HepG2 (cell line): ENCODE results near the gene ADGRG1. TPM values are rescaled to one million over a fixed set of nuclear protein-coding genes. Genes with fewer than 3 reads are reported as not detected.

Experiments
- ATAC-seq: fragments of 200-7000 bp; cut with Tn5 transposase; 3 replicates; pipeline ENCODE4 v1.9.1; 2020; ENCODE audit warnings: mild to moderate bottlenecking, moderate library complexity
- BruUV-seq: library from RNA; stranded (reverse); fragments of 400-500 nt; replicated peaks from 2 replicates; lab custom pipeline; 2021; lab: Mats Ljungman, UMichigan
- CTCF ChIA-PET: fragments of 300-600 bp; formaldehyde crosslinking; extraction: SDS; loops from one replicate; lab custom pipeline; 2021; ENCODE audit warnings: low total read pairs, inconsistent platforms, low intra/inter-chr PET ratio; lab: Yijun Ruan, JAX
- POLR2A ChIA-PET: fragments of 350-600 bp; sonication (Branson Sonifier 250); formaldehyde crosslinking; loops from one replicate; lab custom pipeline; 2020; ENCODE audit warnings: antibody characterized with exemption, inconsistent platforms; lab: Yijun Ruan, JAX
- DNase-seq: peaks from one replicate; pipeline ENCODE4 v3.0.0-alpha.2; 2015; ENCODE audit warnings: low spot score
- FAIRE-seq: peaks from 3 replicates; lab custom pipeline; 2011; peaks lifted over from hg19 to GRCh38; lab: Jason Lieb, UNC
- H2AFZ ChIP-seq: one replicate; pipeline ENCODE4 v1.6.1; 2011; ENCODE audit warnings: low read length, inconsistent platforms
- H3K27ac ChIP-seq: fragments of 300-600 bp; 3 replicates; pipeline ENCODE4 v1.8.0; 2011; ENCODE audit warnings: mixed run types, mild to moderate bottlenecking, mixed read lengths, low read length, inconsistent platforms; ENCODE audit not compliant: insufficient read depth; ENCODE audit errors: extremely low read length
- H3K27me3 ChIP-seq, 2 experiments: fragments of 200-600 bp in 1 of 2; 2 replicates in 1 of 2; 3 replicates in 1 of 2; pipeline versions ENCODE4 v1.6.0 to v1.8.0; 2011; ENCODE audit warnings: low read length in 2 of 2, mild to moderate bottlenecking in 2 of 2, moderate library complexity in 2 of 2, inconsistent platforms in 1 of 2; ENCODE audit not compliant: insufficient read depth in 2 of 2, control insufficient read depth in 1 of 2
- H3K36me3 ChIP-seq, 2 experiments: fragments of 200-600 bp in 1 of 2; replicated peaks in 1 of 2; 2 replicates in 1 of 2; 3 replicates in 1 of 2; pipeline versions ENCODE4 v1.5.1 to v1.8.0; 2011; ENCODE audit warnings: low read length in 2 of 2, inconsistent platforms in 1 of 2; ENCODE audit not compliant: insufficient read depth in 2 of 2, control insufficient read depth in 1 of 2
- H3K4me1 ChIP-seq: 2 replicates; pipeline ENCODE4 v1.5.1; 2012; ENCODE audit warnings: low read length, inconsistent platforms; ENCODE audit not compliant: insufficient read depth
- H3K4me2 ChIP-seq: 2 replicates; pipeline ENCODE4 v1.6.0; 2011; ENCODE audit warnings: low read depth, low read length, inconsistent platforms
- H3K4me3 ChIP-seq, 3 experiments: fragments of 200-600 bp in 1 of 3; sonication (generic), shearing (Covaris generic) in 1 of 3; replicated peaks in 1 of 3; 2 replicates each; pipeline ENCODE4 v1.5.1; 2011 to 2016; ENCODE audit warnings: low read length in 3 of 3, inconsistent platforms in 2 of 3, low read depth in 2 of 3, mild to moderate bottlenecking in 2 of 3, control low read depth in 1 of 3, mixed read lengths in 1 of 3; ENCODE audit not compliant: insufficient read depth in 1 of 3
- H3K79me2 ChIP-seq: one replicate; pipeline ENCODE4 v1.6.1; 2011; ENCODE audit warnings: low read length, inconsistent platforms; ENCODE audit not compliant: insufficient read depth
- H3K9ac ChIP-seq: 2 replicates; pipeline ENCODE4 v1.6.0; 2011; ENCODE audit warnings: mild to moderate bottlenecking, low read depth, low read length, inconsistent platforms; ENCODE audit not compliant: insufficient read depth
- H3K9me3 ChIP-seq: 2 replicates; pipeline ENCODE4 v1.5.1; 2012; ENCODE audit warnings: mild to moderate bottlenecking, low read length
- H4K20me1 ChIP-seq: 2 replicates; pipeline ENCODE4 v1.6.0; 2011; ENCODE audit warnings: inconsistent platforms, mild to moderate bottlenecking, low read length, moderate library complexity; ENCODE audit not compliant: insufficient read depth
- FIP1L1 ChIP-seq: fragments of 200-400 bp; formaldehyde crosslinking; IDR thresholded peaks from 2 replicates; pipeline ENCODE4 v1.6.1; 2018; ENCODE audit warnings: low read depth, mild to moderate bottlenecking, low read length, moderate library complexity, borderline replicate concordance; ENCODE audit not compliant: insufficient read depth
- FOXA1 ChIP-seq, 2 experiments: fragments of 450-650 bp in 1 of 2; sonication (generic) in 1 of 2; formaldehyde crosslinking in 1 of 2; IDR thresholded peaks; 2 replicates each; pipeline versions ENCODE4 v1.4.0 to v1.6.1; 2016 to 2020; ENCODE audit warnings: missing genetic modification reagents in 1 of 2
- NR2F6 ChIP-seq, 2 experiments: IDR thresholded peaks; 2 replicates each; pipeline ENCODE4 v1.6.1; 2016; ENCODE audit warnings: antibody characterized with exemption in 1 of 2, mild to moderate bottlenecking in 1 of 2
- ZBTB7B ChIP-seq: sonication (generic); formaldehyde crosslinking; IDR thresholded peaks from 2 replicates; pipeline ENCODE4 v1.4.0; 2020; ENCODE audit warnings: missing genetic modification reagents
- ZMYM2 ChIP-seq: sonication (generic); formaldehyde crosslinking; IDR thresholded peaks from 2 replicates; pipeline ENCODE4 v1.8.0; 2022; ENCODE audit warnings: mild to moderate bottlenecking, missing genetic modification reagents
- ZMYM3 ChIP-seq: sonication (generic); formaldehyde crosslinking; IDR thresholded peaks from 2 replicates; pipeline ENCODE4 v1.5.1; 2020; ENCODE audit warnings: mild to moderate bottlenecking, missing genetic modification reagents
- ZNF121 ChIP-seq: sonication (generic); formaldehyde crosslinking; IDR thresholded peaks from 2 replicates; pipeline ENCODE4 v1.5.0; 2020; ENCODE audit warnings: mild to moderate bottlenecking, missing genetic modification reagents
- ZNF629 ChIP-seq: sonication (generic); formaldehyde crosslinking; conservative IDR thresholded peaks from 2 replicates; pipeline ENCODE4 v1.5.0; 2020; ENCODE audit warnings: missing genetic modification reagents
- WGBS: methylation state at CpG from one replicate; pipeline ENCODE4 v1.1.6; 2017; ENCODE audit warnings: low lambda C conversion rate; 5-methylcytosine and 5-hydroxymethylcytosine counted together
- in situ Hi-C: cut with HindIII; loops from 2 replicates; pipeline ENCODE4 v1.10.0; 2017; ENCODE audit warnings: low pct_unique_long_range_greater_than_20kb; ENCODE audit not compliant: extremely low pct_ligation_motif_present
- intact Hi-C: fragments of 100-400 bp; cut with micrococcal nuclease; formaldehyde crosslinking; loops from one replicate; pipeline ENCODE4 v1.10.0; 2022; ENCODE audit not compliant: unreplicated experiment
- polyA plus RNA-seq, 8 experiments: library from polyadenylated mRNA; depleted of rRNA in 3 of 8; stranded (reverse) in 7 of 8; unstranded in 1 of 8; fragments of >200 nt; fragmentation: Illumina TruSeq in 4 of 8; extraction: Trizol in 4 of 8; gene quantifications; 2 replicates each; pipeline versions ENCODE4 v1.2.1 to v1.2.3, GENCODE V29; 2011 to 2016; ENCODE audit warnings: low read depth in 4 of 8, missing spikeins in 1 of 8, mixed read lengths in 1 of 8; ENCODE audit not compliant: insufficient read depth in 1 of 8
- total RNA-seq, 5 experiments: library from RNA; depleted of rRNA; stranded (reverse); fragments of >200 nt; fragmentation: Illumina TruSeq; extraction: Trizol; gene quantifications; 2 replicates each; pipeline ENCODE4 v1.2.3, GENCODE V29; 2016; ENCODE audit warnings: low read depth in 1 of 5
- TF ChIP-seq, protein P1 (sequence below): sonication (generic); formaldehyde crosslinking; IDR thresholded peaks from 2 replicates; pipeline ENCODE4 v1.4.0; 2020; ENCODE audit warnings: missing genetic modification reagents, borderline replicate concordance
- TF ChIP-seq, protein P2 (sequence below): sonication (generic); formaldehyde crosslinking; IDR thresholded peaks from 2 replicates; pipeline ENCODE4 v1.4.0; 2020; ENCODE audit warnings: missing genetic modification reagents

ADGRG1 gene
- total and polyA plus RNA-seq, 2 of the 13 experiments (the other 11 are each of a cell fraction or from before 2014, with no cell fraction given) = 2.7 to 5.9 TPM

DNA sequence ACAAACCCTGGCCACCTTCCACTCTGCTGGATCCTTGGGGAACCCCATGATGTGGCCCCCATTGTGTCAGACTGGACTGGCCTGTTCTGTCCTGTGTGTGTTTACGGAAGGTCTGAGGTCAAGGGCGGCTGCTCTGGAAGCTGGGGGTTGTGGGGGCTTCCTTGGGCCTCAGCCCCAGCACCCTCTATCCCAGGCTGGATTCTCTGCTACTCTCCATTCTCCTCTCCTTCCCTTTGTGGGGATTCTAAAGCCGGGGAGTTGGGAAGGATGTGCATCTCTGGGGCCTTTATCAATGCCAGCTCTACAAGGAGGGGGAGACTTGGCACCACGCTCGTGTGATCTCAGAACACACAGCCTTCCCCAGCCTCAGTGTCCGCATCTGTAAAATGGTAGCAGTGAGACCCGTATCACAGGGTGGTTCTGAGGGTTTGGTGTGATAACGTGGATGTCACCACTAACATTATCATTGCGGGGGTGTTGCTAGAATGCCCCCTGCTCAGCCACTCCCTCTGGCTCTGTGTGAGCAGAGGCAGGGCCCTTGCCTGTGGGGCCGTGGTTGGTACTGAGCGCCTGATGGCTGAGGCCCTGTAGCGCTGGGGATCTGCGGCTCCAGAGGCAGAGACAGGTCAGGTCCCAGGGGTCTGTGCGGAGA is 18.1 kb downstream of the ADGRG1 start:
- Histone ChIP-seq H3K79me2 (no peaks in the 10 kb centered on the region), H3K9me3 (no peaks in the 10 kb centered on the region), H3K27me3 (no peaks in the 10 kb centered on the region), H3K4me1 (peaks cover 39% of the 10 kb centered on the region), H3K36me3 (no peaks in the 10 kb centered on the region), H4K20me1 (no peaks in the 10 kb centered on the region), H3K4me3 (no peak overlapping the region), H3K9ac (no peak overlapping the region), H3K4me2 (no peak overlapping the region), H3K27ac (no peak overlapping the region), H2AFZ (no peak overlapping the region)
- ATAC-seq = no peak; the same call in 2 of the 3 replicates
- POLR2A ChIA-PET = interaction anchor here (1.5 to 3.3 kb wide), 4 partner anchors 11 to 46 kb away, joined by 3 to 22 read pairs (median 6); no protein-coding TSS in a partner anchor
- no peak for FAIRE-seq
- no peak for DNase-seq
- 80% methylated on average over 14 of the region's 14 CpGs for WGBS
- CTCF ChIA-PET = interaction anchor here (1.1 to 12.3 kb wide), 4 partner anchors 51 to 73 kb away, joined by 4 to 571 read pairs (median 135); no protein-coding TSS in a partner anchor
- BruUV-seq = no TSS peak
- no peak; the same call in 1 of the 2 replicates for TF ChIP-seq ZMYM3 (CRISPR knock-in tag)
- no peak for TF ChIP-seq FOXA1 (IDR thresholded peaks at IDR 0.05)
- peak; percentile 29; the same call in 1 of the 2 replicates for TF ChIP-seq FOXA1 (CRISPR knock-in tag; IDR thresholded peaks at IDR 0.05)
- TF ChIP-seq ZNF121 (CRISPR knock-in tag) = peak; percentile 96
- TF ChIP-seq, protein P1, sequence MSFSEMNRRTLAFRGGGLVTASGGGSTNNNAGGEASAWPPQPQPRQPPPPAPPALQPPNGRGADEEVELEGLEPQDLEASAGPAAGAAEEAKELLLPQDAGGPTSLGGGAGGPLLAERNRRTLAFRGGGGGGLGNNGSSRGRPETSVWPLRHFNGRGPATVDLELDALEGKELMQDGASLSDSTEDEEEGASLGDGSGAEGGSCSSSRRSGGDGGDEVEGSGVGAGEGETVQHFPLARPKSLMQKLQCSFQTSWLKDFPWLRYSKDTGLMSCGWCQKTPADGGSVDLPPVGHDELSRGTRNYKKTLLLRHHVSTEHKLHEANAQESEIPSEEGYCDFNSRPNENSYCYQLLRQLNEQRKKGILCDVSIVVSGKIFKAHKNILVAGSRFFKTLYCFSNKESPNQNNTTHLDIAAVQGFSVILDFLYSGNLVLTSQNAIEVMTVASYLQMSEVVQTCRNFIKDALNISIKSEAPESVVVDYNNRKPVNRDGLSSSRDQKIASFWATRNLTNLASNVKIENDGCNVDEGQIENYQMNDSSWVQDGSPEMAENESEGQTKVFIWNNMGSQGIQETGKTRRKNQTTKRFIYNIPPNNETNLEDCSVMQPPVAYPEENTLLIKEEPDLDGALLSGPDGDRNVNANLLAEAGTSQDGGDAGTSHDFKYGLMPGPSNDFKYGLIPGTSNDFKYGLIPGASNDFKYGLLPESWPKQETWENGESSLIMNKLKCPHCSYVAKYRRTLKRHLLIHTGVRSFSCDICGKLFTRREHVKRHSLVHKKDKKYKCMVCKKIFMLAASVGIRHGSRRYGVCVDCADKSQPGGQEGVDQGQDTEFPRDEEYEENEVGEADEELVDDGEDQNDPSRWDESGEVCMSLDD = 0 out of 2 replicates have a peak, but pooled peaks have one; percentile 38
- TF ChIP-seq ZBTB7B = 0 out of 2 replicates have a peak, but pooled peaks have one; percentile 24
- peak; percentile 56; the same call in 1 of the 2 replicates for TF ChIP-seq NR2F6 (IDR thresholded peaks at IDR 0.05)
- peak; percentile 79 for TF ChIP-seq NR2F6 (CRISPR knock-in tag; IDR thresholded peaks at IDR 0.05)
- TF ChIP-seq, protein P2, sequence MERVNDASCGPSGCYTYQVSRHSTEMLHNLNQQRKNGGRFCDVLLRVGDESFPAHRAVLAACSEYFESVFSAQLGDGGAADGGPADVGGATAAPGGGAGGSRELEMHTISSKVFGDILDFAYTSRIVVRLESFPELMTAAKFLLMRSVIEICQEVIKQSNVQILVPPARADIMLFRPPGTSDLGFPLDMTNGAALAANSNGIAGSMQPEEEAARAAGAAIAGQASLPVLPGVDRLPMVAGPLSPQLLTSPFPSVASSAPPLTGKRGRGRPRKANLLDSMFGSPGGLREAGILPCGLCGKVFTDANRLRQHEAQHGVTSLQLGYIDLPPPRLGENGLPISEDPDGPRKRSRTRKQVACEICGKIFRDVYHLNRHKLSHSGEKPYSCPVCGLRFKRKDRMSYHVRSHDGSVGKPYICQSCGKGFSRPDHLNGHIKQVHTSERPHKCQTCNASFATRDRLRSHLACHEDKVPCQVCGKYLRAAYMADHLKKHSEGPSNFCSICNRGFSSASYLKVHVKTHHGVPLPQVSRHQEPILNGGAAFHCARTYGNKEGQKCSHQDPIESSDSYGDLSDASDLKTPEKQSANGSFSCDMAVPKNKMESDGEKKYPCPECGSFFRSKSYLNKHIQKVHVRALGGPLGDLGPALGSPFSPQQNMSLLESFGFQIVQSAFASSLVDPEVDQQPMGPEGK (CRISPR knock-in tag) = peak; percentile 83
- TF ChIP-seq ZNF629 (CRISPR knock-in tag) = peak; percentile 86
- TF ChIP-seq ZMYM2 = no peak
- no peak for TF ChIP-seq FIP1L1
- intact Hi-C loops (no loop called here), in situ Hi-C loops (loop anchor here (5.0 kb wide), 1 partner anchor 44 kb away; no protein-coding TSS in a partner anchor)
